Neural progenitor cell (in vitro differentiated cells): Measurements from ENCODE around the gene SLC39A10. TPM values are rescaled to one million over a fixed set of nuclear protein-coding genes. Genes with fewer than 3 reads are reported as not detected.

Source experiments
- DNase-seq: peaks from one replicate; pipeline ENCODE4 v3.0.0-alpha.2; 2016; ENCODE audit warnings: low spot score
- H2AFZ ChIP-seq: fragments of 200-600 bp; sonication (generic); replicated peaks from 2 replicates; pipeline ENCODE4 v1.6.1; 2016; ENCODE audit warnings: antibody characterized with exemption
- H3F3A ChIP-seq: fragments of 200-600 bp; sonication (generic); 2 replicates; pipeline ENCODE4 v1.6.1; 2016; ENCODE audit warnings: antibody characterized with exemption, low read depth
- H3K27ac ChIP-seq: fragments of 200-600 bp; sonication (generic); 2 replicates; pipeline ENCODE4 v1.5.1; 2016; ENCODE audit warnings: mild to moderate bottlenecking
- H3K27me3 ChIP-seq: fragments of 200-600 bp; sonication (generic); 2 replicates; pipeline ENCODE4 v1.6.1; 2016; ENCODE audit warnings: mild to moderate bottlenecking, moderate library complexity
- H3K36me3 ChIP-seq: fragments of 200-600 bp; sonication (generic); 2 replicates; pipeline ENCODE4 v1.5.1; 2016
- H3K4me1 ChIP-seq: fragments of 200-600 bp; sonication (generic); 2 replicates; pipeline ENCODE4 v1.6.1; 2016; ENCODE audit warnings: mixed run types
- H3K4me2 ChIP-seq: fragments of 200-600 bp; sonication (generic); 2 replicates; pipeline ENCODE4 v1.6.1; 2016
- H3K4me3 ChIP-seq: fragments of 200-600 bp; sonication (generic); 2 replicates; pipeline ENCODE4 v1.5.1; 2016
- H3K79me2 ChIP-seq: fragments of 200-600 bp; sonication (generic); 2 replicates; pipeline ENCODE4 v1.6.1; 2016; ENCODE audit warnings: low read depth
- H3K9ac ChIP-seq: fragments of 200-600 bp; sonication (generic); 2 replicates; pipeline ENCODE4 v1.6.1; 2016
- H3K9me3 ChIP-seq: fragments of 200-600 bp; sonication (generic); 2 replicates; pipeline ENCODE4 v1.5.1; 2016; ENCODE audit warnings: low read depth
- H4K20me1 ChIP-seq: fragments of 200-600 bp; sonication (generic); 2 replicates; pipeline ENCODE4 v1.6.1; 2016; ENCODE audit warnings: low read depth
- H3K27ac Mint-ChIP-seq: 3 replicates; pipeline ENCODE4 v1.8.0; 2021; ENCODE audit warnings: mixed read lengths
- H3K27me3 Mint-ChIP-seq: 2 replicates; pipeline ENCODE4 v1.8.0; 2022; ENCODE audit warnings: low read depth, mild to moderate bottlenecking, inconsistent platforms, moderate library complexity, mixed read lengths; ENCODE audit not compliant: insufficient read depth
- H3K36me3 Mint-ChIP-seq: 3 replicates; pipeline ENCODE4 v1.8.0; 2021; ENCODE audit warnings: mixed read lengths
- H3K4me1 Mint-ChIP-seq: 3 replicates; pipeline ENCODE4 v1.8.0; 2021; ENCODE audit warnings: mixed read lengths
- H3K4me3 Mint-ChIP-seq: 3 replicates; pipeline ENCODE4 v1.8.0; 2021; ENCODE audit warnings: mild to moderate bottlenecking, moderate library complexity, mixed read lengths
- H3K9me3 Mint-ChIP-seq: 3 replicates; pipeline ENCODE4 v1.8.0; 2020; ENCODE audit warnings: mixed read lengths
- CTCF ChIP-seq: fragments of 200-600 bp; sonication (generic); IDR thresholded peaks from 2 replicates; pipeline ENCODE4 v1.5.1; 2017; ENCODE audit warnings: antibody characterized with exemption, mild to moderate bottlenecking
- EZH2 ChIP-seq: fragments of 200-600 bp; sonication (generic); IDR thresholded peaks from 2 replicates; pipeline ENCODE4 v1.6.1; 2017; ENCODE audit warnings: antibody characterized with exemption, mild to moderate bottlenecking, moderate library complexity
- EZH2phosphoT487 ChIP-seq: fragments of 200-600 bp; sonication (generic); IDR thresholded peaks from 2 replicates; pipeline ENCODE4 v1.6.1; 2017; ENCODE audit warnings: antibody characterized with exemption
- total RNA-seq: library from RNA; depleted of rRNA; stranded (reverse); fragments of >200 nt; gene quantifications from 2 replicates; pipeline ENCODE4 v1.2.3, GENCODE V29; 2015; ENCODE audit warnings: low replicate concordance

SLC39A10 gene
- total RNA-seq, 1 donor from 2014 or later: 253 TPM

- Histone ChIP-seq H3K9me3 (no peaks in the 10 kb centered on the region), H3K36me3 (peaks cover 25% of the 10 kb centered on the region), H3K27ac (no peak overlapping the region), H3K9ac (no peak overlapping the region), H3K4me3 (no peak overlapping the region), H3K4me2 (no peak overlapping the region), H4K20me1 (no peaks in the 10 kb centered on the region), H3K79me2 (peaks cover 92% of the 10 kb centered on the region), H2AFZ (no peak overlapping the region), H3K27me3 (no peaks in the 10 kb centered on the region), H3K4me1 (peaks cover 34% of the 10 kb centered on the region), H3F3A (peaks cover 29% of the 10 kb centered on the region)
- H3K27me3 Mint-ChIP-seq: no peaks in the 10 kb centered on the region
- TF ChIP-seq CTCF (no peak), EZH2 (no peak), EZH2phosphoT487 (no peak)
- peaks cover 39% of the 10 kb centered on the region for H3K36me3 Mint-ChIP-seq
- H3K4me1 Mint-ChIP-seq: peaks cover 9% of the 10 kb centered on the region
- no peak for DNase-seq
- H3K27ac Mint-ChIP-seq: no peak overlapping the region
- H3K9me3 Mint-ChIP-seq: peaks cover 11% of the 10 kb centered on the region
- H3K4me3 Mint-ChIP-seq: no peak overlapping the region
Observed at GRCh38 chr2:195682077-195682476, 25.1 kb downstream of the SLC39A10 start.

GRCh38 chr2:195683174-195683573, 26.1 kb downstream of the SLC39A10 start:
- no peak overlapping the region for H3K27ac ChIP-seq
- H3K4me3 Mint-ChIP-seq: no peak overlapping the region
- no peaks in the 10 kb centered on the region for H3K27me3 Mint-ChIP-seq
- peaks cover 24% of the 10 kb centered on the region for H3K36me3 ChIP-seq
- H3K9me3 ChIP-seq: no peaks in the 10 kb centered on the region
- H3K9ac ChIP-seq: no peak overlapping the region
- H3K4me1 ChIP-seq: peaks cover 43% of the 10 kb centered on the region
- no peaks in the 10 kb centered on the region for H3K27me3 ChIP-seq
- H3K4me1 Mint-ChIP-seq: peaks cover 13% of the 10 kb centered on the region
- H3K4me3 ChIP-seq: no peak overlapping the region
- H3K27ac Mint-ChIP-seq: no peak overlapping the region
- no peak overlapping the region for H3K4me2 ChIP-seq
- no peaks in the 10 kb centered on the region for H4K20me1 ChIP-seq
- DNase-seq: no peak
- peaks cover 40% of the 10 kb centered on the region for H3F3A ChIP-seq
- H3K79me2 ChIP-seq: peaks cover 84% of the 10 kb centered on the region
- no peak for TF ChIP-seq CTCF
- no peak for TF ChIP-seq EZH2phosphoT487
- TF ChIP-seq EZH2: no peak
- H2AFZ ChIP-seq: no peak overlapping the region
- H3K9me3 Mint-ChIP-seq: peaks cover 11% of the 10 kb centered on the region
- peaks cover 37% of the 10 kb centered on the region for H3K36me3 Mint-ChIP-seq

GRCh38 chr2:195686564-195686963, 29.5 kb downstream of the SLC39A10 start:
- Histone ChIP-seq H3K27me3 (no peaks in the 10 kb centered on the region), H4K20me1 (no peaks in the 10 kb centered on the region), H3K4me1 (peaks cover 57% of the 10 kb centered on the region), H3K4me2 (peak overlapping the region; percentile 71), H3K36me3 (peaks cover 27% of the 10 kb centered on the region), H2AFZ (no peak overlapping the region), H3K79me2 (peaks cover 85% of the 10 kb centered on the region), H3K9me3 (peaks cover 13% of the 10 kb centered on the region), H3K27ac (peak overlapping the region; percentile 91), H3K9ac (no peak overlapping the region), H3K4me3 (no peak overlapping the region), H3F3A (peaks cover 50% of the 10 kb centered on the region)
- no peak for DNase-seq
- TF ChIP-seq EZH2phosphoT487 (no peak), EZH2 (no peak), CTCF (no peak)
- H3K4me3 Mint-ChIP-seq: no peak overlapping the region
- H3K36me3 Mint-ChIP-seq: peaks cover 31% of the 10 kb centered on the region
- H3K4me1 Mint-ChIP-seq: peaks cover 13% of the 10 kb centered on the region
- H3K27me3 Mint-ChIP-seq: no peaks in the 10 kb centered on the region
- H3K9me3 Mint-ChIP-seq: peaks cover 14% of the 10 kb centered on the region
- H3K27ac Mint-ChIP-seq: no peak overlapping the region
